GM23338 (cell line): ENCODE measurements around the gene PNKP.

Experiments used
- CREB1 ChIP-seq: fragments of 250-450 bp; sonication (Bioruptor Pico); IDR thresholded peaks from 2 replicates; pipeline ENCODE4 v1.5.0; 2020; ENCODE audit warnings: low read depth, mild to moderate bottlenecking, moderate library complexity
- EZH2 ChIP-seq: fragments of 200-600 bp; sonication (generic); IDR thresholded peaks from one replicate; pipeline ENCODE4 v1.8.0; 2017; ENCODE audit warnings: antibody characterized with exemption, mild to moderate bottlenecking, low read depth; ENCODE audit not compliant: unreplicated experiment
- EZH2phosphoT487 ChIP-seq: fragments of 200-600 bp; sonication (generic); IDR thresholded peaks from one replicate; pipeline ENCODE4 v1.8.1; 2018; ENCODE audit warnings: antibody characterized with exemption; ENCODE audit not compliant: unreplicated experiment
- JUNB ChIP-seq: IDR thresholded peaks from one replicate; pipeline ENCODE4 v1.6.1; 2016; ENCODE audit warnings: antibody characterized with exemption; ENCODE audit not compliant: unreplicated experiment
- NANOG ChIP-seq: IDR thresholded peaks from 2 replicates; pipeline ENCODE4 v1.6.1; 2016; ENCODE audit warnings: antibody characterized with exemption, borderline replicate concordance
- POLR2AphosphoS5 ChIP-seq: IDR thresholded peaks from 2 replicates; pipeline ENCODE4 v1.6.1; 2016; ENCODE audit warnings: antibody characterized with exemption, low read depth
- STAT1 ChIP-seq: IDR thresholded peaks from one replicate; pipeline ENCODE4 v1.6.1; 2016; ENCODE audit warnings: antibody characterized with exemption; ENCODE audit not compliant: unreplicated experiment
- ZNF462 ChIP-seq: fragments of 250-450 bp; sonication (Bioruptor Pico); IDR thresholded peaks from 2 replicates; pipeline ENCODE4 v1.5.0; 2020; ENCODE audit warnings: mild to moderate bottlenecking, moderate library complexity
- TF ChIP-seq, protein P1 (sequence below), 2 experiments: fragments of 200-600 bp in 1 of 2; sonication (generic) in 1 of 2; conservative IDR thresholded peaks; 2 replicates each; pipeline versions ENCODE4 v1.5.1 to v1.6.1; 2016 to 2017; ENCODE audit warnings: antibody characterized with exemption in 2 of 2, low read depth in 2 of 2, mild to moderate bottlenecking in 2 of 2, moderate library complexity in 1 of 2
- TF ChIP-seq, protein P2 (sequence below): IDR thresholded peaks from one replicate; pipeline ENCODE4 v1.6.1; 2018; ENCODE audit warnings: antibody characterized with exemption; ENCODE audit not compliant: unreplicated experiment
- TF ChIP-seq, protein P3 (sequence below): IDR thresholded peaks from 2 replicates; pipeline ENCODE4 v1.6.1; 2016; ENCODE audit warnings: antibody characterized with exemption

DNA sequence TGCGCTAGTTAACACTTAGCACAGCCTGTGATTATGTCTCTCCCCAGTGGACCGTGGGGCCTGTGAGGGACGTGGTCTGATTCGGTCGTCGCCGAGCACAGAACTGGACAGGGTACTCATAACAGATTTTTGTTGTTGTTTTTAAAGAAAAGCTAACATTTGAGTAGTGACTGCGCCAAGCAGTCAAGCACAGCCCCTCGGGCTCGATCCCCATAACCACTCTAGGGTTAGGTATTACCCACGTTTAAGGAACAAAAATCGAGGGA, 17.2 kb downstream of the PNKP start:
- TF ChIP-seq, protein P1, sequence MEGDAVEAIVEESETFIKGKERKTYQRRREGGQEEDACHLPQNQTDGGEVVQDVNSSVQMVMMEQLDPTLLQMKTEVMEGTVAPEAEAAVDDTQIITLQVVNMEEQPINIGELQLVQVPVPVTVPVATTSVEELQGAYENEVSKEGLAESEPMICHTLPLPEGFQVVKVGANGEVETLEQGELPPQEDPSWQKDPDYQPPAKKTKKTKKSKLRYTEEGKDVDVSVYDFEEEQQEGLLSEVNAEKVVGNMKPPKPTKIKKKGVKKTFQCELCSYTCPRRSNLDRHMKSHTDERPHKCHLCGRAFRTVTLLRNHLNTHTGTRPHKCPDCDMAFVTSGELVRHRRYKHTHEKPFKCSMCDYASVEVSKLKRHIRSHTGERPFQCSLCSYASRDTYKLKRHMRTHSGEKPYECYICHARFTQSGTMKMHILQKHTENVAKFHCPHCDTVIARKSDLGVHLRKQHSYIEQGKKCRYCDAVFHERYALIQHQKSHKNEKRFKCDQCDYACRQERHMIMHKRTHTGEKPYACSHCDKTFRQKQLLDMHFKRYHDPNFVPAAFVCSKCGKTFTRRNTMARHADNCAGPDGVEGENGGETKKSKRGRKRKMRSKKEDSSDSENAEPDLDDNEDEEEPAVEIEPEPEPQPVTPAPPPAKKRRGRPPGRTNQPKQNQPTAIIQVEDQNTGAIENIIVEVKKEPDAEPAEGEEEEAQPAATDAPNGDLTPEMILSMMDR (conservative IDR thresholded peaks at IDR 0.05; ENCODE audit: low read depth in 2 of 2): no peak
- TF ChIP-seq ZNF462 (CRISPR knock-in tag) (no peak), JUNB (no peak), EZH2 (no peak), EZH2phosphoT487 (no peak), NANOG (no peak), POLR2AphosphoS5 (no peak), CREB1 (CRISPR knock-in tag) (no peak), STAT1 (no peak)
- TF ChIP-seq, protein P2, sequence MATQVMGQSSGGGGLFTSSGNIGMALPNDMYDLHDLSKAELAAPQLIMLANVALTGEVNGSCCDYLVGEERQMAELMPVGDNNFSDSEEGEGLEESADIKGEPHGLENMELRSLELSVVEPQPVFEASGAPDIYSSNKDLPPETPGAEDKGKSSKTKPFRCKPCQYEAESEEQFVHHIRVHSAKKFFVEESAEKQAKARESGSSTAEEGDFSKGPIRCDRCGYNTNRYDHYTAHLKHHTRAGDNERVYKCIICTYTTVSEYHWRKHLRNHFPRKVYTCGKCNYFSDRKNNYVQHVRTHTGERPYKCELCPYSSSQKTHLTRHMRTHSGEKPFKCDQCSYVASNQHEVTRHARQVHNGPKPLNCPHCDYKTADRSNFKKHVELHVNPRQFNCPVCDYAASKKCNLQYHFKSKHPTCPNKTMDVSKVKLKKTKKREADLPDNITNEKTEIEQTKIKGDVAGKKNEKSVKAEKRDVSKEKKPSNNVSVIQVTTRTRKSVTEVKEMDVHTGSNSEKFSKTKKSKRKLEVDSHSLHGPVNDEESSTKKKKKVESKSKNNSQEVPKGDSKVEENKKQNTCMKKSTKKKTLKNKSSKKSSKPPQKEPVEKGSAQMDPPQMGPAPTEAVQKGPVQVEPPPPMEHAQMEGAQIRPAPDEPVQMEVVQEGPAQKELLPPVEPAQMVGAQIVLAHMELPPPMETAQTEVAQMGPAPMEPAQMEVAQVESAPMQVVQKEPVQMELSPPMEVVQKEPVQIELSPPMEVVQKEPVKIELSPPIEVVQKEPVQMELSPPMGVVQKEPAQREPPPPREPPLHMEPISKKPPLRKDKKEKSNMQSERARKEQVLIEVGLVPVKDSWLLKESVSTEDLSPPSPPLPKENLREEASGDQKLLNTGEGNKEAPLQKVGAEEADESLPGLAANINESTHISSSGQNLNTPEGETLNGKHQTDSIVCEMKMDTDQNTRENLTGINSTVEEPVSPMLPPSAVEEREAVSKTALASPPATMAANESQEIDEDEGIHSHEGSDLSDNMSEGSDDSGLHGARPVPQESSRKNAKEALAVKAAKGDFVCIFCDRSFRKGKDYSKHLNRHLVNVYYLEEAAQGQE: no peak
- TF ChIP-seq, protein P3, sequence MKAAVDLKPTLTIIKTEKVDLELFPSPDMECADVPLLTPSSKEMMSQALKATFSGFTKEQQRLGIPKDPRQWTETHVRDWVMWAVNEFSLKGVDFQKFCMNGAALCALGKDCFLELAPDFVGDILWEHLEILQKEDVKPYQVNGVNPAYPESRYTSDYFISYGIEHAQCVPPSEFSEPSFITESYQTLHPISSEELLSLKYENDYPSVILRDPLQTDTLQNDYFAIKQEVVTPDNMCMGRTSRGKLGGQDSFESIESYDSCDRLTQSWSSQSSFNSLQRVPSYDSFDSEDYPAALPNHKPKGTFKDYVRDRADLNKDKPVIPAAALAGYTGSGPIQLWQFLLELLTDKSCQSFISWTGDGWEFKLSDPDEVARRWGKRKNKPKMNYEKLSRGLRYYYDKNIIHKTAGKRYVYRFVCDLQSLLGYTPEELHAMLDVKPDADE: no peak
